Natural killer cell treated with Interleukin-12 subunit alpha and Interleukin-12 subunit beta and Interleukin-15 and Interleukin-18, amount 100 ng/mL, for 72 hours (primary cell): Measurements from ENCODE around the gene TXLNB. TPM values are rescaled to one million over a fixed set of nuclear protein-coding genes. Genes with fewer than 3 reads are reported as not detected.
A peak's percentile ranks its signal among the peaks of the same experiment; 100 is the strongest.

Experiments
- ATAC-seq, 2 donors: fragments of 150-1000 bp; cut with Tn5 transposase in 1 of 2; sonication (Bioruptor Pico), chemical (Tn5 transposase) in 1 of 2; 2 replicates each; pipeline ENCODE4 v1.10.0; 2021
- DNase-seq: peaks from one replicate; pipeline ENCODE4 v3.0.0; 2022; ENCODE audit warnings: low spot score
- H3K27ac Mint-ChIP-seq, 2 donors: 1 replicate in 1 of 2; 2 replicates in 1 of 2; pipeline ENCODE4 v1.8.0; 2022; ENCODE audit warnings: mixed read lengths in 2 of 2, mild to moderate bottlenecking in 1 of 2, moderate library complexity in 1 of 2
- H3K27me3 Mint-ChIP-seq, 2 donors: 1 replicate in 1 of 2; 2 replicates in 1 of 2; pipeline ENCODE4 v1.8.0; 2022; ENCODE audit warnings: mixed read lengths in 2 of 2
- H3K36me3 Mint-ChIP-seq: one replicate; pipeline ENCODE4 v1.8.0; 2022; ENCODE audit warnings: mixed read lengths
- H3K4me1 Mint-ChIP-seq, 2 donors: 1 replicate in 1 of 2; 2 replicates in 1 of 2; pipeline ENCODE4 v1.8.0; 2022; ENCODE audit warnings: low read depth in 2 of 2, mixed read lengths in 2 of 2, mild to moderate bottlenecking in 1 of 2
- H3K4me3 Mint-ChIP-seq: one replicate; pipeline ENCODE4 v1.8.0; 2022; ENCODE audit warnings: mixed read lengths
- H3K9me3 Mint-ChIP-seq: 2 replicates; pipeline ENCODE4 v1.8.0; 2022; ENCODE audit warnings: mixed read lengths
- total RNA-seq, 2 donors: library from RNA; stranded (reverse); gene quantifications; one replicate each; pipeline ENCODE4 v1.2.3, GENCODE V29; 2022

Gene TXLNB
- under 1 TPM in 1 of 2 donors, not detected in 1; 0.05 TPM for total RNA-seq

DNA sequence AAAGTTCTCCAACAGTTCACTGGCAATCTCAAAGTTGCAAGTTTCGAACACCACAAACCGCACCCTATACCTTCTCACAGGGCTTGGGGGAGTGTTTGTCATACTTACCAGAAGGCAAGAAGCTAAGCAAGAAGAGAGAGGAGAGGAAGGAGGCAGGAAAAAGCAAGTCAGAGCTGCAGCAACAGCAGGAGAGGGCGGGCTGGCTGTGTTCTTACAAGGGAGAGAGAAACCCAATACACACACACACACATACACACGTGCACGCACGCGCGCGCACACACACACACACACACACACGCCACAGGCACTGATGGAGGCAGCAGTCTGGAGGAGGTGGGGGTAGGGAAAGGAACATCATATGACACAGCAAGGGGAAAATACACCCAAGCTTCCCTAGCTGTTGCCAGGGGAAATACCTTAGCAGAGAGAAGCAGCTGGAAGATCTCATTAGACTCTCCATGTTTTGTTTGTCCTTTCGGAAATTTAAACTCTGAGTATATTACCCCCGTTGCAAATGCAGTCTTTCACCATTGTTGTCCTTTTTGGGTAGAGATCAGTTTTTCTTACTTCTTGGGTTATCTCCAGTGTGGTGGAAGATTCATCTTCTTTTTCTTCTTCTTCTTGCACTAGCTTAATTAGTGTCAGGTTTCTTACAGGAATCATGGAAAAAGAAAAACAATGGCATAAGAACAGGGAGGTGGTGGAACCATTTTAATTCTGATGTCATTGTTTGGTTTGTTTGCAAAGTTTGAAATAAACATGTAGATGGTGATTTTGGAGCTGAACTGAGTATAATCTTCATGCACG lies at the start of gene TXLNB:
TSS of gene TXLNB (minus strand) at position 186 of the 807 bp plus-strand sequence. CDS start 3,099 bp downstream, outside the sequence.
- Mint-ChIP-seq H3K27ac (peak within 1 kb of the TSS; percentile 90 to 93), H3K9me3 (no peaks in the 10 kb centered on the region), H3K4me1 (peaks cover 48 to 63% of the 10 kb centered on the region in 2 donors), H3K36me3 (no peaks in the 10 kb centered on the region), H3K27me3 (no peaks in the 10 kb centered on the region), H3K4me3 (peak within 1 kb of the TSS; percentile 81)
- ATAC-seq (peak; percentile 93 to 95), DNase-seq (peak; percentile 87)

DNA sequence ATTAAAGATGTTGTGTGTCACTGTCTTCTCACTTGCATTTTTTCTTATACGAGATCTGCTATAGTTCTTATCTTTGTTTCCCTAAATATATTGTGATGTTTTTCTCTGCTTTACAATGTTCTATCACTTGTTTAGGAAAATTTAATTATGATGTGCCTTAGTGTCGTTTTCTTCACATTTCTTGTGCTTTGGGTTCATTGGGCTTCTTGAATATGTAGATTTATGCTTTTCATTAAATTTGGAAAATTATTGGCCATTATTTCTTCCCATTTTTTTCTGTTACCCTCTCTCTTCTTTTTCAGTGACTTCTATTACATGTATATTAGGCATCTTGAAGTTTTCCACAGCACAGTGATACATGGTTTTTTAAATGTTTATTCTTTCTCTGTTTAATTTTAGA lies 49.3 kb upstream of the TXLNB start:
- no peak overlapping the region for H3K27ac Mint-ChIP-seq

DNA sequence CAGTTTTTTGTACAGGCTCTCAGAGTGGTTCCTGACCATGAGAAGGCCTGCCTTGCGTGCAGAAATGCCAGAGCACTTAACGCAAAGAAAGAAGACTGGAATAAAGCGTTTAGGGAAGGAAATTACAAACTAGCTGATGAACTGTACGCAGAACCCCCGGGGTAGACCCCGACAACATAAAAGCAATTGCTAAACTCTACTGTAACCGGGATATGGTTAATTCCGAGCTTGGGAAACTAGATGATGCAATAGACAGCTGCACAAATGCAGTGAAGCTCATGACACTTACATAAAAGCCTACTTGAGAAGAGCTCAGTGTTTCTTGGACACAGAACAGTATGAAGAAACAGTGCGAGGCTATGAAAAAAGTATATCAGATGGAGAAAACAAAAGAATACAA lies 47.0 kb upstream of the TXLNB start:
- H3K4me3 Mint-ChIP-seq: no peak overlapping the region

More for the DNA sequence above, 49.3 kb upstream of the TXLNB start:
- ATAC-seq (no peak), DNase-seq (no peak)
- no peaks in the 10 kb centered on the region for H3K36me3 Mint-ChIP-seq
- no peaks in the 10 kb centered on the region for H3K27me3 Mint-ChIP-seq
- no peak overlapping the region for H3K4me3 Mint-ChIP-seq
- no peaks in the 10 kb centered on the region for H3K9me3 Mint-ChIP-seq
- peaks cover 7 to 9% of the 10 kb centered on the region in 2 donors for H3K4me1 Mint-ChIP-seq

DNA sequence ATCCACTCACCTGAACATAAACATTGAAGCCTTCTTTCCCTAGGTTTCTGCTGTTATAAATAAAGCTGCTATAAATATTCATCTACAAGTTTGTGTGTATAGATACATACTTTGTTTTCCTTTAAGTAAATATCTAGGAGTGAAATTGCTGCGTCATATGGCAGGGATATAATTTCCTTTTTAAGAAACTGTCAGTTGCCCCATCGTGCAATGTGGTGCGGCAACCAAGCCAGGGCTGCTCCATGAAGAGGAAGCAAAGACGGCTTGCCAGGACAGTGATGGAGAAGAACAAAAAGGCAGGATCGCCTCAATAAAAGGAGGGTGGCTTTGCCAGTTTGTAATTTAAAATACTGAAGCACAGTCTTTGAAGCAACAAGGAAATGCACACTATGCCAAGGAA lies 46.0 kb upstream of the TXLNB start:
- ATAC-seq (no peak), DNase-seq (no peak)
- no peaks in the 10 kb centered on the region for H3K36me3 Mint-ChIP-seq

More for the DNA sequence above, 47.0 kb upstream of the TXLNB start:
- no peaks in the 10 kb centered on the region for H3K9me3 Mint-ChIP-seq
- H3K36me3 Mint-ChIP-seq: no peaks in the 10 kb centered on the region
- DNase-seq (no peak), ATAC-seq (no peak)
- no peaks in the 10 kb centered on the region for H3K27me3 Mint-ChIP-seq
- no peak overlapping the region for H3K27ac Mint-ChIP-seq
- peaks cover 7 to 16% of the 10 kb centered on the region in 2 donors for H3K4me1 Mint-ChIP-seq

DNA sequence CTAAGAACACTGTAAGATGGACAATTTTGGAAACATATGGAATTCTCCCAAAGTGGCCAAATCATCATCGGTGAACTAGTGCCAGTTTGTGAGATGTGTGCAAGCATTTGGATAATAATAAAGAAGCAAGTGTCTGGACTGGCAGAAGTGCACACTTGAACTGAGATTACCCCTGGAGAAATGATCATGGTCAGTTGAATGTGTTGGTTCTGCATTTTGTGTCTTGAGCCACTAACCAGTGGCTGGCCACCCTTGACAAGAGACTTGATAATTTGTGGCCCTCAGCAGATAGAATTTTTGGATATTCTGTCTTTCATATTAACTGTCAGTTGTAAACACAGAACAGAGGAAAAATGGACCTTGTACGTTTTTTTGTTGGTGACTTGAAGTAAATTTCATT lies 45.2 kb upstream of the TXLNB start:
- H3K9me3 Mint-ChIP-seq: no peaks in the 10 kb centered on the region
- H3K27ac Mint-ChIP-seq: no peak overlapping the region
- H3K4me1 Mint-ChIP-seq: peaks cover 0 to 7% of the 10 kb centered on the region in 2 donors
- DNase-seq: no peak
- no peak overlapping the region for H3K4me3 Mint-ChIP-seq
- ATAC-seq: no peak
- no peaks in the 10 kb centered on the region for H3K36me3 Mint-ChIP-seq
- no peaks in the 10 kb centered on the region for H3K27me3 Mint-ChIP-seq

More for the DNA sequence above, 46.0 kb upstream of the TXLNB start:
- Mint-ChIP-seq H3K27me3 (no peaks in the 10 kb centered on the region), H3K4me3 (no peak overlapping the region), H3K4me1 (peaks cover 2 to 11% of the 10 kb centered on the region in 2 donors), H3K9me3 (no peaks in the 10 kb centered on the region), H3K27ac (no peak overlapping the region)

DNA sequence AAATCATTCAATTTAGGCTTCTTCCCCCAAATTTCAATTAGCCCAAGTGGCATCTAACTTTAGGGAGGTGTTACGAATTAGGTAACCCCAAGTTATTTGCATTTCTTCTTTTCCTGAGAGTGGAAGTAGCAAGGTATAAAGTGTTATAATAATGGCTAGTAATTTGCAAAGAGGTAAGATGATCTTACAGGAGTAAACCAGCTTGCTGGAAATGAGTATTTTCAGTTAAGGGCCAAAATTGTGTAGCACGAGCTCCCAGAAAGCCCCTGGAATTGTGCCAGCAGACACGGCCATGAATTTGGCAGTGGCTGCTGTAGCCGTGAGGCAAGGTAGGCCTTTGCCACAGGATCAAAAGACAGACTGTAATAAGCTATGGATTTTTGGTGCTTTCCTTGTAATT lies 44.7 kb upstream of the TXLNB start:
- peaks cover 0 to 7% of the 10 kb centered on the region in 2 donors for H3K4me1 Mint-ChIP-seq
- no peaks in the 10 kb centered on the region for H3K9me3 Mint-ChIP-seq
- H3K4me3 Mint-ChIP-seq: no peak overlapping the region
- no peaks in the 10 kb centered on the region for H3K36me3 Mint-ChIP-seq
- ATAC-seq (no peak), DNase-seq (no peak)
- H3K27ac Mint-ChIP-seq: no peak overlapping the region
- no peaks in the 10 kb centered on the region for H3K27me3 Mint-ChIP-seq

DNA sequence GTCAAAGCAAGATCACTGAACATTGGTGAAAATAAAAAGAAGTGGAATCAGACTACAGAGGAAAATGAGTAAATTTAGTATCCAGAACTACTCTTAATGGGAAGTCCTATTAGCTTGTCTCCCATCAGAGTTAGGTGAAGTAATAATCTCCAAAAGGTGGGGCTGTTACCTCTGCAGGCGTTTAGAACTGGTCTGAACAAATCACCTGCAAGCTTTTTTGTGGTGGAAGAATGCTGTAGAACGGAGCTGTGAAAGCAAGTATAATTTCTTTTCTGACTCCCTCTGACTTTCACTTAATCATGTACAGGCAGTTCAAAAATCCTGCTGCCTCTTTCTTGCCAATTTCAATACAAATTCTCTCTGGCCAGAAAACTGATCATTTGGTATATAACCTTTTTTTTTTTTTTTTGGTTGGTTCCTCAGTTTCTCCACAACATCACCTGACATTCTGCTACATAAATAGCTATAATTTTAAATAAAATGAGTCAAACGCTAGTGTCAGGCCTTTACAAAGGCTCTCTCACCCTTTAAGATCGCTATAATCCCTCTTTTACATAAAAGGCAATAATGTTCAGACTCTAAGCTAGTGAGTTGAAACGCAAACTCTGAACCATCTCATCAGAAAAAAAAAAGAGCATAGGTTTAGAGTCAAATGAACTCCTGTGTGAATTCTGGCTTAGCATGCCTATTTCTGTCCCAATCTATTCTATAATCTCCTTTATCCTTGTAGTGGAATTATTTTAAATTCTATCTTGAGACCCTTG lies 43.8 kb upstream of the TXLNB start:
- Mint-ChIP-seq H3K9me3 (no peaks in the 10 kb centered on the region), H3K36me3 (no peaks in the 10 kb centered on the region), H3K4me3 (no peak overlapping the region), H3K27me3 (no peaks in the 10 kb centered on the region), H3K27ac (no peak overlapping the region), H3K4me1 (peaks cover 0 to 7% of the 10 kb centered on the region in 2 donors)
- ATAC-seq (no peak), DNase-seq (no peak)

DNA sequence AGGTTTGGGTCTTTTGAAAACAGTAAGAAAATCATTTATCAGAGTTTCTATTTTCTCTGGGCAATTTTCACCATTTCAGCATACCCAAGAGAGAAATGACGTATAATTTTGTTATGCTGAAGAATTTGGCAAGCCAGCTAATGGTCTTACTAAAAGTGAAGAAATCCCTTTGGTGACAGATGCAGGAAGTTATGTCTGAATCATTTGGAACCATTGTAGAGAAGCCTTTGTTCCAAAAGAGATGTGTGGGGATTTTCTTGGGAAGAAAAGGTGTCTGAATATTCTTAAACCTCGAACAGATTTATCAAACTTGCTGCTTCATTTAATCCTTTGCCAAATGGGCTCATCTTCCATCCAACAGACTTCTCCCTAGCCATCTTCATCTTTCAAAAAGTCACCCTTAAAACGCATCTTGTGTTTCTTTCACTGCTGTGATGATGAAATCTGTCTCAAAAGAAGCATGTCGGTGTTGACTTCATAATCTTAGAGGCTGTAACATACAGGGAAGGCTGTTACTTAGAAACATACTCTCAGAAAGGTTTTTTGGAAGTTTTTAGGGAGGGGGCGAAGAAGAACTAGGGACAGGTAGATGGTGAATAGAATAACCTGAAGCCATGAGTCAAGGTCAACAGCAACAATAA lies 43.1 kb upstream of the TXLNB start:
- peak overlapping the region in 1 of 2 donors; percentile 0 for H3K27ac Mint-ChIP-seq
- DNase-seq: no peak
- H3K4me3 Mint-ChIP-seq: no peak overlapping the region
- peaks cover 0 to 7% of the 10 kb centered on the region in 2 donors for H3K4me1 Mint-ChIP-seq
- no peak for ATAC-seq
- no peaks in the 10 kb centered on the region for H3K36me3 Mint-ChIP-seq
- no peaks in the 10 kb centered on the region for H3K9me3 Mint-ChIP-seq
- no peaks in the 10 kb centered on the region for H3K27me3 Mint-ChIP-seq

DNA sequence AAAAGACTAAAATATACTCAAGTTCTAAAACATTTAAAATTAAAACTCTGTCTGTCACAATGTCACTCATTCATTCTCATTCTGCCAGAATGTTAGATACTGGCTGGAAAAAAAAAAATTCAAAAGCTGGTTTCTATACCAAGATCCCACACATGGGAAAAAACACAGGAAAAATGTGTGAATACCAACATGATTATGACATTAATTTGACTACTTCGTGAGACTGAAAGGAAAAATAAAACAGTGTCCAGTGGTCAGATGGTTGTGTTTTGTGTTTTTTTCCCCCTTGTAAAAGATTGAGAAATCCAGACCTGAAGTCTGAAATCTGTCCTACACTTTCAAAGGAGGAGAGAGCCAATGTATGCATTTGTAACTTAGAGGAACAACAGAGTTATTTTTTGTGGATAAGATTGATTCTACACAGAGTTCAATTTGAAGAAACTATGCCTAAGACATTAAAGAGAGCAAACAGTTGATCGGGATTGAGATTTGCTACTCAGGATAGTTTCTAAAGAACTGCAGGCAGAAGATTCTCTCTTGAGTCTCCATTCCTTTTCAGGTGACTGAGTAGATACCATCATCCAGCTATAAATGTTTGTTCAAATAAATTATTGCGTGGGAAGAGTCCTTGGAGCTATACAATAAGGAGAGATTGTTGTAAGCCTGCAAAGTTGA lies 39.2 kb upstream of the TXLNB start:
- DNase-seq (no peak), ATAC-seq (no peak)
- H3K36me3 Mint-ChIP-seq: no peaks in the 10 kb centered on the region
- H3K4me1 Mint-ChIP-seq: peaks cover 6 to 13% of the 10 kb centered on the region in 2 donors
- no peak overlapping the region for H3K4me3 Mint-ChIP-seq
- H3K27ac Mint-ChIP-seq: no peak overlapping the region
- no peaks in the 10 kb centered on the region for H3K9me3 Mint-ChIP-seq
- no peaks in the 10 kb centered on the region for H3K27me3 Mint-ChIP-seq

DNA sequence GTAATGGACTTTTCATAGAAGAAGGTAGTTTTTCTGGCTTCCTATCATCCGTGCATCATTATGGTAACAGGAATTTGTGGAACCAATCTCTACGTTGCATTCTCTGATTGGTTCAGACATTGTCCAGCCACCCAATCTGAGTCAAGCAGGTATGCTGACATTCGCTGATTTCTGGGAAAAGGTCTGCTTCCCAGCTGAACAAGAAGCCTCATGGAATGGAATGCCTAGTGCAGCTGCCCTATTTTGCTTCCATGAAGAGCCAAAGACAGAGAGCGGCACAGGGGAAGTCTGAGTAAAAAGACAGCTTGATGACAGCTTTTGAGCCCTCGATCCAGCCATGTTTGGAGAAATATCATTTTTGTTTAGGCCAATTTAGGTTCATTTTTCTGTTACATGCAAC lies 38.5 kb upstream of the TXLNB start:
- DNase-seq (no peak), ATAC-seq (no peak)
- Mint-ChIP-seq H3K36me3 (no peaks in the 10 kb centered on the region), H3K27me3 (no peaks in the 10 kb centered on the region), H3K4me1 (peaks cover 10 to 20% of the 10 kb centered on the region in 2 donors), H3K9me3 (no peaks in the 10 kb centered on the region), H3K4me3 (no peak overlapping the region), H3K27ac (no peak overlapping the region)

DNA sequence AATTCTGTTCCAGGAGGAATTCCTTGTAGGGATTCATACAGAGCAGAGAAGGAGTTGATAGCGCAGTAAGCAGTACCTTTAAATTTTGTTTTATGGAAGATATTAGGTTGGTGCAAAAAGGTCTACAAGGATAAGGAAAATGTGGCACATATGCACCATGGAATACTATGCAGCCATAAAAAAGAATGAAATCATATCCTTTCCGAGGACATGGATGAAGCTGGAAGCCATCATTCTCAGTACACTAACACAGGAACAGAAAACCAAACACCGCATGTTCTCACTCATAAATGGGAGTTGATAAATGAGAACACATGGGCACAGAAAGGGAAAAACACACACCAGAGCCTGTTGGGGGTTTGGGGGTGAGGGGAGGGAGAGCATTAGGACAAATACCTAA lies 37.4 kb upstream of the TXLNB start:
- Mint-ChIP-seq H3K4me3 (no peak overlapping the region), H3K27ac (no peak overlapping the region), H3K36me3 (no peaks in the 10 kb centered on the region), H3K4me1 (peaks cover 10 to 15% of the 10 kb centered on the region in 2 donors), H3K9me3 (no peaks in the 10 kb centered on the region), H3K27me3 (no peaks in the 10 kb centered on the region)
- ATAC-seq (no peak), DNase-seq (no peak)

DNA sequence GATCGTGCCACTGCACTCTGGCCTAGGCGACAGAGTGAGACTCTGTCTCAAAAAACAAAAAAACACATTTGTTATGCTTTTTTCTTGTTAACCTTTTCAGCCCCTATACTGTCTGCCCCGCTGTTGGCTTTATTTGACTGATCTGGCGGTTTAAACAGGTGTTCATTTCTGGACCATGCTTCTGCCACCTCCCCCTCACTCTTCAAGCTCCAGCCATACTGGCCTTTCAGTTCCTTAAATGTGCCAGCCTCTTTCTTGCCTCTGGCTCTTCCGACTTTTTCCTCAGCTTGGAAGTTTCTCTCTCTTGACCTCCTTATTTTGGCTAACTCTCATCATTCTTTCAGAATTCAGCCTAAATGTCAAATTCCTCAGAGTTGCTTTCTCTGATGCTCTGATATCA lies 35.2 kb upstream of the TXLNB start:
- Mint-ChIP-seq H3K4me3 (no peak overlapping the region), H3K9me3 (peaks cover 7% of the 10 kb centered on the region), H3K4me1 (peaks cover 27 to 36% of the 10 kb centered on the region in 2 donors), H3K36me3 (peaks cover 16% of the 10 kb centered on the region), H3K27ac (peak overlapping the region in 1 of 2 donors; percentile 94), H3K27me3 (no peaks in the 10 kb centered on the region)
- ATAC-seq: no peak
- no peak for DNase-seq

DNA sequence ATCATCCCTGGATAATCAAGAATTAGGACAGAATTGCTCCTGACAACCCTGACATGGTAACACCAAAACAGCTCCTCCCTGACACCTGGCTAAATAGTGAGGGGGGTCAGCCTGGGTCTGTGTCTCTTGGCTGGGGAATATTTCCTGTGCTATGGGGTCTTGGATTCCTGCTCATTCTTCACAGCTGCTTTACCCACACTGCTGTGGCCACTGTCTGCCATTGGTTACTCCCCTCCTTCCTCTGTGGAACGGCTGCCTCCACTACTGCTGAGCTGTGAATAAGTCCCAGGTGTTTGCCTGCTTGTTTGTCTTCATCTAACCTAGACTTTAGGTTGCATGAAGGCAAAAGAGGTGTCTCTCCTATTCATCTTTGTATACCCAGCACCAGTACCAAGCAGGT lies 33.9 kb upstream of the TXLNB start:
- H3K9me3 Mint-ChIP-seq: peaks cover 9% of the 10 kb centered on the region
- H3K27me3 Mint-ChIP-seq: no peaks in the 10 kb centered on the region
- H3K27ac Mint-ChIP-seq: peak overlapping the region; percentile 94 to 97
- peaks cover 16% of the 10 kb centered on the region for H3K36me3 Mint-ChIP-seq
- H3K4me3 Mint-ChIP-seq: peak overlapping the region; percentile 13
- H3K4me1 Mint-ChIP-seq: peaks cover 31 to 37% of the 10 kb centered on the region in 2 donors
- ATAC-seq (no peak), DNase-seq (no peak)
